ENCODE data around the gene ANTXR1.

ANTXR1 gene

GRCh38 chr2:69287544-69287943 is 274.6 kb downstream of the ANTXR1 start:
- DNase-seq = no peak

GRCh38 chr2:69288429-69288828 is 275.4 kb downstream of the ANTXR1 start:
- DNase-seq = no peak

GRCh38 chr2:69291004-69291650 is 278.1 kb downstream of the ANTXR1 start:
- DNase-seq = peak; percentile 74

- DNase-seq = no peak
Observed at GRCh38 chr2:69291721-69292120, 278.7 kb downstream of the ANTXR1 start.

- DNase-seq = no peak
Observed at GRCh38 chr2:69292256-69292655, 279.3 kb downstream of the ANTXR1 start.

- no peak for DNase-seq
Observed at GRCh38 chr2:69296421-69296820, 283.4 kb downstream of the ANTXR1 start.

GRCh38 chr2:69297216-69297615 is 284.2 kb downstream of the ANTXR1 start:
- no peak for DNase-seq

GRCh38 chr2:69298261-69298660 is 285.3 kb downstream of the ANTXR1 start:
- peak; percentile 89 for DNase-seq

GRCh38 chr2:69298862-69299261 is 285.9 kb downstream of the ANTXR1 start:
- DNase-seq = peak; percentile 74
